Measurements from ENCODE around the gene LYAR.

LYAR gene

DNA sequence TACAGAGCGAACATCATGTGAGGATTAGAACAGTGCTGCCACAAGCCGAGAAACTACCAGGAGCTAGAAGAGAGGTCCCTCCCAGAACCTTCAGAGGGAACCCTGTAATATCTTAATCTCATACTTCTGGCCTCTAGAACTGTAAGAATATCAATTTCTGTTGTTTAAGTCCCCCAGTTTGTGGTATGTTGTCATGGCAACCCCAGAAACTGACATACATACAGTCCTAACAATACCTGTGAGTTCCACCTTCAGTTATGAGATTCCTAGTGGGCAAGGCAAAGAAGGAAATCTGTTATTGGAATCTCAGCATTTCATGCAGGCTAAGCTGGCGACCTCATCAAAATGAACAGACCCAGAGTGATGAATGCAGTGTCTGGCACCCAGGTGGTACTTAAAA is 42.6 kb upstream of the LYAR start:
- POLR2A ChIA-PET (ENCODE audit: low non-redundant PET): no interaction called here
- CTCF ChIA-PET: no interaction called here
- no peak overlapping the region for H3K27ac ChIP-seq

DNA sequence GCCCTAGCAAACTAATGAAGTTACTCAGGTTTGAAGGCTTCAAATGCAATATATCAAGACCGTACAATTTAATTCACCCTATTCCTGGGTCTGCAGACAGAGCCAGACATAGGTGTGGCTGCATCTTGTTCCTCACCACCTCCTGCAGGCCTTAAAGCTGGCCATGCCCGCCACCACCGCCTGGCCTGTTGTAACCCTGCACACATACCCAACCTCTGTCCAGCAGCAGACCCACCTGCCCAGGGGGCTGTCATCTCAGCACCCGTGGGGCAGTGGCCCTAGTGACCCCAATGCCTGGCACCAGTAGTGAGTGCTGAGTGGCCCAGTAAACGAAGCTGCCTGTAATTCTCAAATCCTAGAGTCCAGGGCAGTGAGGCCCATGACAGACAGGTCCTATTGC is 40.8 kb upstream of the LYAR start:
- POLR2A ChIA-PET (ENCODE audit: low non-redundant PET): no interaction called here
- TF ChIP-seq, protein P1, sequence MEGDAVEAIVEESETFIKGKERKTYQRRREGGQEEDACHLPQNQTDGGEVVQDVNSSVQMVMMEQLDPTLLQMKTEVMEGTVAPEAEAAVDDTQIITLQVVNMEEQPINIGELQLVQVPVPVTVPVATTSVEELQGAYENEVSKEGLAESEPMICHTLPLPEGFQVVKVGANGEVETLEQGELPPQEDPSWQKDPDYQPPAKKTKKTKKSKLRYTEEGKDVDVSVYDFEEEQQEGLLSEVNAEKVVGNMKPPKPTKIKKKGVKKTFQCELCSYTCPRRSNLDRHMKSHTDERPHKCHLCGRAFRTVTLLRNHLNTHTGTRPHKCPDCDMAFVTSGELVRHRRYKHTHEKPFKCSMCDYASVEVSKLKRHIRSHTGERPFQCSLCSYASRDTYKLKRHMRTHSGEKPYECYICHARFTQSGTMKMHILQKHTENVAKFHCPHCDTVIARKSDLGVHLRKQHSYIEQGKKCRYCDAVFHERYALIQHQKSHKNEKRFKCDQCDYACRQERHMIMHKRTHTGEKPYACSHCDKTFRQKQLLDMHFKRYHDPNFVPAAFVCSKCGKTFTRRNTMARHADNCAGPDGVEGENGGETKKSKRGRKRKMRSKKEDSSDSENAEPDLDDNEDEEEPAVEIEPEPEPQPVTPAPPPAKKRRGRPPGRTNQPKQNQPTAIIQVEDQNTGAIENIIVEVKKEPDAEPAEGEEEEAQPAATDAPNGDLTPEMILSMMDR (conservative IDR thresholded peaks at IDR 0.05; ENCODE audit: low read depth): no peak
- H3K27ac ChIP-seq: no peak overlapping the region
- CTCF ChIA-PET: no interaction called here
- DNase-seq (ENCODE audit: low spot score): no peak

More for the DNA sequence above, 42.6 kb upstream of the LYAR start:
- no peak for DNase-seq (ENCODE audit: low spot score)
- TF ChIP-seq, protein P1 (conservative IDR thresholded peaks at IDR 0.05; ENCODE audit: low read depth): no peak

DNA sequence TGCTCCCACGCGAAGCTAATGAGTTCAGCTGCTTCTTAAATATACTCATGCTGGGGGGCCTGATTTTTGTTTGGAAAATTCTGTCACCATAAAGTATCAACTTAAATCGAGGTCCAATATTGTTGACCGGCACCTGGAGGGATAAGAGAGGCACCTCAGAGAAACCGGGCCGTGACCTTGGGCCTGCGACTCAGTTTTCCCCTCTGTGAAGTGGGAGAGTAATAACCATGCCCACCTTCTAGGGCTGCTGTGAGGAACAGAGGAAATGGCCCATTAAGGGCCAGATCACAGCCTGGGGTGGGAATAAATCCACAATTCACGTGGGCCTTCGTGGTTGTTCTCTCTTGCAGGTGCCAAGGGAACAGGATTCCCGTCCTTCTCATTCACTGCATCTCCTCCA is 39.5 kb upstream of the LYAR start:
- H3K27ac ChIP-seq: no peak overlapping the region
- POLR2A ChIA-PET (ENCODE audit: low non-redundant PET): no interaction called here
- CTCF ChIA-PET: no interaction called here

DNA sequence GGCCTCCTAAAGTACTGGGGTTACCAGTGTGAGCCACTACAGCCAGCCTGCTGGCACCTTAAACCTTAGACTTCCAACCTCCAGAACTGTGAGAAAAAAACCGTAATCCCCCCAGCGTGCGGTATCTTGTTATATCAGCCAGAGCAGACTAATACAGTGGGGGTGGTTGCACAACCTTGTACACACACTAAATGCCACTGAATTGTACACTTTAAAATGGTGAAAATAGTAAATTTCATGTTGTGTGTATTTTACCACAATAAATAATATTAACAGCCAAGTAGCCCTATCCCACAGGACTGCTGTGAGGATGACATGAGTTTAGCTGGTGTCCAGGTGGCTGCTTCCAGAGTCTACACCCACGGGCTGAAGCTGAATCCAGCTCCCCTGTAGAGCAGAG is 38.9 kb upstream of the LYAR start:
- no peak overlapping the region for H3K27ac ChIP-seq
- no peak for DNase-seq (ENCODE audit: low spot score)
- ChIA-PET CTCF (no interaction called here), POLR2A (ENCODE audit: low non-redundant PET) (no interaction called here)
- TF ChIP-seq, protein P1 (conservative IDR thresholded peaks at IDR 0.05; ENCODE audit: low read depth): no peak

More for the DNA sequence above, 39.5 kb upstream of the LYAR start:
- no peak for DNase-seq (ENCODE audit: low spot score)
- TF ChIP-seq, protein P1 (conservative IDR thresholded peaks at IDR 0.05; ENCODE audit: low read depth): no peak

DNA sequence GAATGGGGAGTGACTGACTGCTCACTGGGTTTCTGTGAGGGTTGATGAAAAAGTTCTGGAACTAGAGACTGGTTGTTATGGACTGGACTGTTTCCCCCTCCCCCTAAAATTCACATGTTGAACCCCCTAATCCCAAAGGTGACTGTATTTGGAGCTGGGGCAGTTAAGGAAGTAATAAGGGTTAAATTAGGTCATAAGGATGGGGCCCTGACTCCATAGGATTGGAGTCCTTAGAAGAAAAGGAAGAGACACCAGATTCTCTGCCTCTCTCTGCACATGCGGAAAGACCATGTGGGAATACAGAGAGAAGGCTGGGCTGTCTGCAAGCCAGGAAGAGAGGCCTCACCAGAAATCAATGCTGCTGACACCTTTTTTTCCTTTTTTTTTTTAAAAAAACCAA is 38.3 kb upstream of the LYAR start:
- ChIA-PET POLR2A (ENCODE audit: low non-redundant PET) (no interaction called here), CTCF (interaction anchor here (0.6 kb wide), 1 partner anchor 106 kb away, joined by 3 read pairs; no protein-coding TSS in a partner anchor)
- TF ChIP-seq, protein P1 (conservative IDR thresholded peaks at IDR 0.05; ENCODE audit: low read depth): no peak
- no peak overlapping the region for H3K27ac ChIP-seq
- no peak for DNase-seq (ENCODE audit: low spot score)

DNA sequence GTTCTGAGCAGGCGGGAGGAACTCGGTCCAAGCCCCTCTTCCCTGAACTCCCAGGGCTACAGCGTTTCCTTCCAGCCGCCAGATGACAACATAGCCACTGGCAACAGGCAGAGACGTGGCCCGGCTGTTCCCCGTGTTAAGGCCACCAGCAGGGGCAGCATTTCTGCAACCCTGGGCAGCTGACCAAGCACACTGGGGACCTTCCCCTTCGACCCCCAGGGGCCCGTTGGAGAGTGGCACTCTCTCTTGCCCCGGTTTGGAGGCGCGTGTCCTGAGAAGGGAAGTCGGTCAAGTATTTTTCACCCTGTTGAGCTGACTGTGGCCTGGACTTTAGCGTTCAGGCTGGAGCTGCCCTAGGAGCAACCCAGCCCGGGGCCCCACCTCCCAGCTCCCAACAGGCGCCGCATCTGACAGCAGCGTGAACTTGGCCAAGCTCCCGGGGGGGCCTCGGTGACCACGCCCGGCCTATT is 37.7 kb upstream of the LYAR start:
- no peak overlapping the region for H3K27ac ChIP-seq
- CTCF ChIA-PET: interaction anchor here (0.6 kb wide), 1 partner anchor 106 kb away, joined by 3 read pairs; no protein-coding TSS in a partner anchor
- DNase-seq (ENCODE audit: low spot score): no peak
- TF ChIP-seq, protein P1 (conservative IDR thresholded peaks at IDR 0.05; ENCODE audit: low read depth): no peak
- POLR2A ChIA-PET (ENCODE audit: low non-redundant PET): no interaction called here

DNA sequence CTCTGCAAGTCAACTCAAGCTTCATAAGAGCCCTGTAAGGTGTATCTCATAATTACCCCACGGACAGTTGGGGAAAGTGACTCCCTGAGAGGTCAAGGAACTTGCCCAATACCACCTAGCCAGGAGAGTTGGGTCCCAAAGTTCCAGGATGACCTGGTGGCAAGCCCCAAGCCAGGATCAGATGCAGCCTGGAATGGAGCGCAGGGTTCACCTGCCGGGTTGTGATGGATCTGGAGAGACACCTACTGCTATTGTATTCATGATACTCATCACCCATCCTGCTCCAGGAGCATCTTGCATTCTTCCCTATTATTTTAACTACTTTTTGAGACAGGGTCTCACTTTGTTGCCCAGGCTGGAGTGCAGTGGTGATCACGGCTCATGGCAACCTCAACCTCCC is 36.2 kb upstream of the LYAR start:
- ChIA-PET CTCF (no interaction called here), POLR2A (ENCODE audit: low non-redundant PET) (no interaction called here)
- H3K27ac ChIP-seq: no peak overlapping the region
- TF ChIP-seq, protein P1 (conservative IDR thresholded peaks at IDR 0.05; ENCODE audit: low read depth): no peak
- DNase-seq (ENCODE audit: low spot score): no peak
